Measurements from ENCODE around the gene SETD9.

GRCh38 chr5:56900395-56900794 is 9.0 kb upstream of the SETD9 start:
- TF ChIP-seq POLR2A (IDR thresholded peaks at IDR 0.05; ENCODE audit: low read depth, low read length) (no peak), POLR2AphosphoS5 (IDR thresholded peaks at IDR 0.05; ENCODE audit: low read depth, low read length) (no peak), TAF1 (IDR thresholded peaks at IDR 0.05; ENCODE audit: borderline replicate concordance, low read depth, low read length) (no peak)
